HG02852 (cell line): ENCODE data around the gene CHPF2.
A peak's percentile ranks its signal among the peaks of the same experiment; 100 is the strongest.

ENCODE experiments used
- ATAC-seq: cut with Tn5 transposase; IDR thresholded peaks from one replicate; pipeline ENCODE4 v1.9.1; 2021; ENCODE audit warnings: mild to moderate bottlenecking, moderate library complexity; ENCODE audit not compliant: unreplicated experiment

Gene CHPF2, protein sequence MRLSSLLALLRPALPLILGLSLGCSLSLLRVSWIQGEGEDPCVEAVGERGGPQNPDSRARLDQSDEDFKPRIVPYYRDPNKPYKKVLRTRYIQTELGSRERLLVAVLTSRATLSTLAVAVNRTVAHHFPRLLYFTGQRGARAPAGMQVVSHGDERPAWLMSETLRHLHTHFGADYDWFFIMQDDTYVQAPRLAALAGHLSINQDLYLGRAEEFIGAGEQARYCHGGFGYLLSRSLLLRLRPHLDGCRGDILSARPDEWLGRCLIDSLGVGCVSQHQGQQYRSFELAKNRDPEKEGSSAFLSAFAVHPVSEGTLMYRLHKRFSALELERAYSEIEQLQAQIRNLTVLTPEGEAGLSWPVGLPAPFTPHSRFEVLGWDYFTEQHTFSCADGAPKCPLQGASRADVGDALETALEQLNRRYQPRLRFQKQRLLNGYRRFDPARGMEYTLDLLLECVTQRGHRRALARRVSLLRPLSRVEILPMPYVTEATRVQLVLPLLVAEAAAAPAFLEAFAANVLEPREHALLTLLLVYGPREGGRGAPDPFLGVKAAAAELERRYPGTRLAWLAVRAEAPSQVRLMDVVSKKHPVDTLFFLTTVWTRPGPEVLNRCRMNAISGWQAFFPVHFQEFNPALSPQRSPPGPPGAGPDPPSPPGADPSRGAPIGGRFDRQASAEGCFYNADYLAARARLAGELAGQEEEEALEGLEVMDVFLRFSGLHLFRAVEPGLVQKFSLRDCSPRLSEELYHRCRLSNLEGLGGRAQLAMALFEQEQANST

DNA sequence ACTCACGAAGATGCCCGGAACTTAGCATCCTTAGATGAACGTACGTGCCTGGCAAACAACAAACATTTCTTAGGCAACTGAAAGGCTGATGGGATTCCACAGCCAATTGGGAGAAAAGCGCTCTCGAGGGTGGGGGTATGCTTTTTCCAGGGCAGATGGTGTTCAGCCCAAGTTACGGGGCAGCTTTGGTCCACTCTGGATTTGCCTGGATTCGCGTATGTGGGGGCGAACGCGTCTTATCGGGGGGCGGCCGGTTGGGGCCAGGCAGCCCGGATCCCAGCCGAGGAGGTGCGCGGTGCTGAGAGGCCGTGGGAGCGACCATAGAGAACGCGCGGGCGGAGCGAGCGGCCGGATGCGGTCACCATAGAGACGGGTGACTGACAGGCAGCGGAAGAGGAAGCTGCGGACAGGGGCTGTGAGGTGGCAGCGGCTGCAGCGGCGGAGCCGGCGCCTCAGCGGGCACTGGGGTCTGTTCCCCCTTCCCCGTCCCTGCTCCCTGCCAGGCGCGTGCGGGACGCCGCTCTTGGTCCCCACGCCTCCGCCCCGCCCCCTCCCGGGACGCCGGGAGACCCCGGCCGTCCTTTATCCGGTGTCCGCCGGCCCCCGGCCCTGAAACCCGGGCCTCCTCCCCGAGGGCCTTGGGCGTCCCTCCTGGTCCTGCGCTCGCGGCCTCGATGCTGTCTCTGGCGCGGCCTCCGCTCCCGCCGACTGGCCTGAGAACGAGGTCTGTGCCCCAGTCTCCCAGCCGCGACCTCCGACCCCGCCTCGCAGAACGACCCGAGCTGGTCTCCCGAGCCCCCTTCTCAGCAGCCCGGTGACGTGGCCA is at the start of gene CHPF2:
TSS of gene CHPF2 (plus strand) at position 393 of the 826 bp plus-strand sequence. CDS start 1,529 bp downstream, outside the sequence.
- peak; percentile 96 for ATAC-seq

DNA sequence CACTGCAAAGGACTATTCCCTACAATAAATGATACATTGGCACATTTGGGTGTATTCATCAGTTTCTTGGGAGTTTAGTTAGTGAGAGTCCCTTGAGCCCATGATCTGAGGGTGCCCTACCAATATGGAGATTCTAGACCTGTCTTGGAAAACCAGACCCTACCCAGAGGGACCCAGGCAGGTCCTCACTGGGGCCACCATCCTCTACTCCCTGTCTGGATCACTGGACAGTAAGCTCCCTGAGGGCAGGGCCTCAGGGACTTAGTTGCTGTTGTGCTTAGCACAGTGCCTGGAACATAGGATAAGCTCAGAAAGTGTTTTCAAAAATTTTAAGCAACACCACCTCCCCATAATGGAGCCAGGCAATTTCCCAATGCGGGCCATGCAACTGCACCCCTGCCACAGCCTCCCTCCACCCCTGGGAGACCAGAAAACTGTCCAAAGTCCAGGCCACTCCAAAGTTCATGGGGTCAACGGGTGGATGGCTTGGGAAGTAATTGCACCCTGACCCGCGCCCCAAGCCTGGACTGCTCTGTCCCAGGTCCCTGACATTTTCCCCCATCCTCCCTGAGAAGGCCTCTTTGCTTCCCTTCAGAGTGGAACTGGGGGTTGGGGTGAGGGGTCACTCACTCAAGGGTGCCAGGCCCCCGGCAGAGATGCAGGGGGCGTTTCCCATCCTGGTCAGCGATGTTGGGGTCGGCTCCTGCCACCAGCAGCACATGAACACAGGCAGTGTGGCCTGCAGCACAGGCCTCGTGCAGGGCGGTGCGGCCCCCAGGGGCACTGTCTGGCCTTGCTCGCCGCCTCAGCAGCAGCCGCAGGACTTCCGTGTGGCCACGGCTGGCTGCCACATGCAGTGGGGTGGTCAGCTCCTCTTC is 46.3 kb upstream of the CHPF2 start:
- ATAC-seq = no peak

DNA sequence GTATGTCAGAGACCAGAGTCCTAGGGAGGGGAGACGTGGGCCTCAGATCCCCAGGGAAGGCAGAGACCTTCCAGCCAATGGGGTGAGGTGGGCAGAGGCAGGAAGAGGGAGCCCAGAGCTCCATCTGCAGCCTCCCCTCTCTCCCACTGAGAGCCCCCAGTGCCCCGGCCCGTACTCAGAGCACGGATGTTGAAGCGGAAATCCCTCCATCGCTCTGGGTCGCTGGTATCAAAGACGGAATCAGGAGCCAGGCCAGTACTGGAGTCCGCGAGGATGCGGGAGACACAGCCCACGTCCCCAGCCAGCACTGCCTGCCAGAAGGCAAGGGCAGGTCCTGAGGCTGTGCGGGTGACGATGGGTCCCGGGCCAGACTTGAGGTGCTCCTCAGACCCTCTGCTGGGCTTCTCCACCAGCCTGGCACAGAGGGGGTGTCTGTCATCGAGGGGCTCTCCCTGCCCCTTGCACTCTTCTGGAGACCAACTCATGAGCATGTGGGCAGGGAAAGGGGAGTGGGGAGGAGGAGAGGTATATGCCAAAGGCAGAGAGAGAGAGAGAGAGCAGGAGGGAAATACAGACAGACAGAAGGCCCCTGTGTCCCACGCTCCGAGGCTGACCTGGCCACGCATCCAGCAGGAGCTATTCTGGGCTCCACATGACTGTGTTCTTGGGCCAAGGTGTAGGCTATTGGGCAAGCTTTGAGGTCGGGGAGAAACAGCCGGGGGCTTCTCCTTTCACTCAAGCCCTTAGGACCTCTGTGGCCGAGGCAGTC is 45.5 kb upstream of the CHPF2 start, which contains the start of gene ASB10:
TSS of gene ASB10 (minus strand) at position 611 of the 769 bp plus-strand sequence. CDS start at position 491, 120 bp downstream.
- no peak for ATAC-seq

DNA sequence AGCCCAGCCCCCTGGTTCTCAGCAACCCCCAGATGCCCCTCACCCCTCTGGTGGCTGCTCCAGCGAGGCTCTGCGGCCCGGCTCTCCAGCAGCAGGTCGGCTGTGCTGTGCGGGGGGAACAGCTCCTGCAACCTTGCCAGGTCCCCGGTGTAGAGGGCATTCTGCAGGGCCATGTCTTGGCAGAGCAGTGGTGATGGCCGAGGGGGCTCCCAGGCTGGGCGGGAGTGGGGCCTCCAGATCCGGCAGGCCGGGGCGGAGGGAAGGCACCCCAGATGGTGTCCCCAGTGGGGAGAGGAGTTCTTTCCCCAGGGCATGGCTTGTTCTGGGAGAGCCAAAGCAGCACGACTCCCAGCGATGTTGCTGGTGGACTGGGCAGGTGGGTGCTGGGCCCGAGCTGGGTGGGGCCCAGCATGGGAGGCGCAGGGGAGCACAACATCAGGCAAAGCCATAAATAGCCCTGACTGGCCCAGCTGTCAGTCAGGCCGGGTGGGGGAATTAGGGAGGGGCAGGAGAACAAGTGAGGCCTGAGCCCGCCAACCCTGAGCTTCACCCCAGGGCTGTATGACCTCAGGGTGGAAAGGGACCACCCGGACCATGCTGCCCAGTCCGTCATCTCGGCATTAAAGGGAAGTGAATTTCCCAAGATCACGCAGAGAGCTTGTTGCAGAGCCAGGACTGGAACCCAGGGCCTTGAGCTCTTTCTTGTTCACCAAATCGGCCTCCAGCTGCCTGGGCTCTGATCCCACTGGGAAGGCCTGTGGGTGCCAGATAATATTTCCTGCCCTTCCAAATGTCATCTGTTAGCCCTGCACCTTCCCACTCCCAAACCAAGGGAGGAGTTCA is 44.7 kb upstream of the CHPF2 start:
- no peak for ATAC-seq

DNA sequence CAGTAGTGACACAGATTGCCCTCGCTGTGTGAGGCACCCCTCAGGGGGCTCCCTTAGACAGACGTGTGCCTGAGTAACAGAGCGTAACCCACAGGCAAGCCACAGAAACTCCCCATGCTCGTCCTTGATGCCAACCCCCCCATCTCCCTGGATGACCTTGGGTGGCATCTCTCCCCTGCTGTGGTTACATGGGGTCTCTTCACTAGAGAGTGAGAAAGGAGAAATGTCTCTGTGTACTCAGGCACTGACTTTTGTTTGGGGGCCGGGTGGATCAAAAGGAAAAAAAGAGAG is 44.1 kb upstream of the CHPF2 start:
- ATAC-seq = no peak

DNA sequence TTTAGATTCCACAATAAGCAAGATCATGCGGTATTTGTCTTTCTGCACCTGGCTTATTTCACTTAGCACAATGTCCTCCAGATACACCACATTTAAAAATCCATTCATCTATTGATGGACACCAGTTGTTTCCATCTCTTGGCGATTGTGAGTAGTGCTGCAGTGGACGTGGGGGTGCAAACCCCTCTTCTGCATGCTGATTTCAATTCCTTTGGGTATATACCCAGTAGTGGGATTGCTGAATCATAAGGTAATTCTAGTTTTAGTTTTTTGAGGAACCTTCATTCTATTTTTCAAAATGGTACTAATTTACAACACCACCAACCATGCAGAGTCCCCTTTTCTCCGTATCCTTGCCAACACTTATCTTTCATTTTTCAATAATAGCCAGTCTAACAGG is 43.2 kb upstream of the CHPF2 start:
- no peak for ATAC-seq

DNA sequence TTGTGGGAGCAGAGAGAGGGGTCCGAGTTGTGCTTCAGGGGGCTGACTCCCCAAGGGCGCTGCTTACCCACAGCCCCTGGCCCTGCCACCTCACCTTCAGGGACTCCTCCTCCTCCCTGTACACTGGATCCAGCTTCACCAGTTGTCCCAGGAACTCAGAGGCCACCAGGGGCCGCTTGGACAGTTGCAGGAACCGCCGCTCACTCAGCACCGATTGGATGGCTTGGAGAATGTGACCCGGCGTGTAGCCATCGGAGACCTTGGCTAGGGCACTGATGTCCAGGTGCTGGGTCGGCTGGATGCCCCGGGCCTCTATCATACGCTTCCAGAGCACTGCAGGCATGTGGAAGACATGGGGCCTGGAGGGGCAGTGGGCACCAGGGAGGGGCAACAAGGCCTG is 40.7 kb upstream of the CHPF2 start:
- no peak for ATAC-seq

DNA sequence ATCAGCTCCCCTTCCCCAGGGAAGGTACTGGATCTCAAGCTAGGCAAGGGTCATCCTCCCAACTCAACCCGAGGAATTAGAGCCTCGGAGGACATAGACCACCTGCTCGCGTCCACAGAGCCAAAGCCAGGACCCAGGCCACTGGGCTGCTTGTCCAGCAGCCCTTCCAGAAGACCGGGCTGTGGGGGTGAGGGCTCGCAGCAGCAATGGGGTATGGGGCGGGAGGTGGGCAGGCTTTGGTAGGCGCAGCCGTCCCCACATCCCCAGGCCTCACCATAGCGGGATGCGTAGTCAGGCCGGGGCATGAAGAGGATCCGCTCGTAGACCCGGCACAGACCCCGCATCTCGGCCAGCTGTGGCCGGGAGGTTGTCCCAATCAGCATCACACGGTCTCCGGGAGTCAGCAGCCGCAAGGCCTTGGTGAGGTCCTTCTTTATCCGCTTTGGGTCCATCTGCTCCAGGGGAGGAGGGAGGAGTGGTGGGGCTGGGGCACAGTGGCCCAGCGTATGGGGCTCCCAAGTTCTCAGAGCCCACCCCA is 40.2 kb upstream of the CHPF2 start:
- ATAC-seq = no peak

DNA sequence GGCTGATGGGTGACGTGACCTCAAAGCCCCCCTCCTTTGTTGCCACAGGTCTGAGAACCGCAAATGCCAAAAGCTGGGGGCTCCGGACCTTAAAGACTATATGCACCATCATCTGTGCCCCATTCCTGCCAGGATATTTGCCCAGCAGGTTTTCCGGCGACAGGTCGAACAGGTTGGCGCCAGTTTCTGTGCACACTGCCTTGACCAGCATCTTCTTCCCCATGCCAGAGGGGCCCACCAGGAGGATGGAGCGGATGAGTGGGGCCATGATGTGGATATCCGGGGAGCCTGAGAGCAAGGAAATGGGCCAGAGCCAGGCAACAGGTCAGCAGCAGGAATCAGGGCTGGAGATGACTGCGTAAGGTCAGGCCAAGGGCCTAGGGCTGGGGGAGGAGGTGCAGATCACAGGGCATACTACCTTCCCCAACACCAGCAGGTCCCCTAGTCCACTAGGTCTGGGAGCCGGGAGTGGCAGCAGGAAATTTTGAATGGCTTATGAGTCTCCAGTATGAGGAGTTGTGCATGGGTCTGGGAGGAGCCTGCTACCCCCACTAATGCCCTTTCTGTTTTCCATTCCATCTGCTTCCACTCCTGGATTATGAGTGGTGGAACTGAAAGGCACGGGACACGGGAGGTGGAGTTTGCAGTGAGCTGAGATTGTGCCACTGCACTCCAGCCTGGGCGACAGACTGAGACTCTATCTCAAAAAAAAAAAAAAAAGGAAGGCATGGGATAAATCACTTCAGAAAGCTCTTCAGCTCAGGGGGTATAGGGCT is 38.9 kb upstream of the CHPF2 start:
- no peak for ATAC-seq

DNA sequence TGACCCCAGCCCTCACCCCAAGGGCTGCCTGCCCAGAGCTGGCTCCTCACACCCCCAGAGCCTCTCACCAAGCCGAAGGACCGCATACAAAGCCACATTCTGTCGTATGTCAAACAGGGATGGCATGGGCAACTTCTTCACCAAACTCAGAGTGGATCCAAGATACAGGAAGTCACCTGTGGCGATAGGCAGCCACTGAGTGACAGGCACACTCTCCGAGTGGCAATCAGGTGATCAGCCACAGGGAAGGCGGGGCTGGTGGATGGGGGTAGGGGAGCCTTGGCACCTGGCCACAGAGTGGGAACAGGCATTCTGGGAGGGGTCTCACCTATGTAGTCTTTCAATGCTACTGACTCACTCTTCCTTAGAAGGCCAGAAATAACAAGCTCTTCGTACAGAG is 38.1 kb upstream of the CHPF2 start:
- no peak for ATAC-seq

DNA sequence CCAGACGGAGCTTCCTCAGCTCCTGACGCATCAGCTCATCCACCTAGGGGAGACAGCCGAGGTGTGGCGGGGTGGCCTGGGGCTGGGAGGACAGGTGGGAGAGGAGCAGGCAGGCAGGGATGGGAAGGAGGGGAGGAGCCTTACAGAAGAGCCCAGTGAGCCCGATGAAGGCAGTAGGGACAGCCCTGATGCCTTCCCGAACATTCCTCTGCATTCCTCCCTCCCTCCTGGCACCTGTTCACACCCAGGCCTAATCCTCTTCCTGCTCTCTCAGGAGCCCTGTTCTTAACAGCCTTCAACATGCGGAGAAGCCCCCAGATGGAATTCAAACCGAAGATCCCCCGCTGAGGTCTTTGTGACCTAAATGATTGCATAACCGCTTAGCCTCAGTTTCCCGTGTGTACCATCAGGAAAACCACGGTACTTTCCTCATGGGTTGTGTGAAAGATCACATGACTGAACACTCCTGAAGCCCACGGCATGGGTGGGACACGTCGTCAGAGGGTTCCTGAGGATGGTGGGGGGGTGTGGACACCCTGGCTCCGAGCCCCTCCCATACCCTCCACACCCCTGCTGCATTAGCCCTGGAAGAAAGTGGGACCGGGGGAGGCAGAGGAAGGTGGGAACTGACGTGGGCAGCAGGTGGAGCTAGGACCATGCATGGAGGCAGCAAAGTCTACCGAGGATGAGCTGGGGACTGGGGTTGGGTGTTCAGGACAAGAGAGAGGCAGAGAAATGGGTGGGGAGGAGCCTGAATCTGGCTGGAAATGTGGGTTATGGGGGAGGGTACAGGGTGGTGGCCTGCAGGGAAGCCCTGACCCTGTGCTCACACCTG is 36.5 kb upstream of the CHPF2 start:
- ATAC-seq = no peak

DNA sequence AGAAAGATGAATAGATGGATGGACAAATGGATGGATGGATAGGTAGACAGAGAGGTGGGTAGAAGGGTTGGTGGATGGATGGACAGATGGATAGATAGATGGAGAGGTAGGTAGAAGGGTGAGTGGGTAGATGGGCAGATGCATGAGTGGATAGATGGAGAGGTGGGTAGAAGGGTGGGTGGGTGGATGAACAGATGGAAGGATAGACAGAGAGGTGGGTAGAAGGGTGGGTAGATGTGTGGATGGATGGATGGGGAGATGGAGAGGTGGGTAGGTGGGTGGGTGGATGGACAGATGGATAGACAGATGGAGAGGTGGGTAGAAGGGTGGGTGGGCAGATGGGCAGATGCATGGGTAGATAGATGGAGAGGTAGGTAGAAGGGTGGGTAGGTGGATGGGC is 34.4 kb upstream of the CHPF2 start:
- ATAC-seq = no peak

DNA sequence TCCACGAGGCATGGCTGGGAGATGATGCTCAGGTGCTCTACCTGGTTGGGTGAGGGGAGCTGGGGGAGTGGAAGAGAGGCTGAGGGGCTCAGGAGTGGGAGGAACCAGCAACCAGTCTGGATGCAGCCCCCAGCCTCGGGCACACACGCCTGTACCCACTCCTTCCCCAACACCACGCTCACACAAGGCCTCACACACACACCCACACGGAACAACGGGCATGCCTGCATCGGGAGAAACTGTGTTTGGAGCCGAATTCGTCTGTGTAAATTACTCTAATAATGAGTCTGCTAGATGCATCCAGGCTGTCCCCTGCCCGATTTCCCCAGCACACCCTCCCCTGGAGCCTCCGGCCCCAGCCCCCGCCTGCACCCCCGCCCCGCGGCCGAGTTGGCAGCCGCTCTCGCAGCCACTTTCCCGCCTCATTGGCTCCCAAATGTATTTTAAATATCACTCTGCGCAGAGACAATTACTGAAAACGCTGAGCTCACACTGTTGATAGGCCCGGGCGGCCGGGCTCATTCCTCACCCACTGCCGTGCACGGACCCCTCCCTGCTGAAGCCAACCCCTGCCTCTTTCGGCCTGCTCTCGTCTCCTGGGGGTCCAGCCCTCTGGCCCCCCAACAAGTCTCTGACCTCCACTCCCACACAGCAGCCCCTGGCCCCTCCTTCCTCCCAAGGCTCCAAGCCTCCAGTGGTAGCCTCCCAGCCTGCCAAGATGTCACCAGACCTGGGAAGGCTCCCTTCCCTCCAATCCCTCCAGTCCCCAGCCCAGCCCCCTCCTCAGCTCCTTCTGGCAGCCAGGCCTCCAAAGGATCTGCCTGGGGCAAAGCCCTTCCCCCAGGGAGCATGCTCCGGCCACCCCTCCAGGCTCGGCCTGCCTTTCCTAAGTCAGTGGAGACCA is 33.1 kb upstream of the CHPF2 start:
- ATAC-seq = no peak

DNA sequence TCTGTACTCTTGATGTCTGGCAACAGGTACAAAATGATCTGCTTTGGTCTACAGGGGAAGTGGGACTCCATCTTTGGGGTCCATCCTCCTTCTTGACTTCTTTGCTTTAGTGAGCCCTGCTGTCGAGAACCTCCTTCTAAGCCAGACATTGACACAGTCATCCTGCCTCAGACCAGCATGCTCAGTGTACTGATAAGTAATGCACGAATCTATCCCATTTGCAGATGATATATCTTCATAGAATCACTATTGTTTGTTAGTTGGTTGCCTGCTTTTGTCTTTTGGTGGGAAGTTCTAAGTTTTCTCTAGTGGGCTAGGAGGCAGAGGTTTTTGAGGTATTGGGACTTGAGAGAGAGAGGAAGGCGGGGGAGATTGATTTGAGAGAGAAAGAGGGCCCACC is 30.9 kb upstream of the CHPF2 start:
- no peak for ATAC-seq

DNA sequence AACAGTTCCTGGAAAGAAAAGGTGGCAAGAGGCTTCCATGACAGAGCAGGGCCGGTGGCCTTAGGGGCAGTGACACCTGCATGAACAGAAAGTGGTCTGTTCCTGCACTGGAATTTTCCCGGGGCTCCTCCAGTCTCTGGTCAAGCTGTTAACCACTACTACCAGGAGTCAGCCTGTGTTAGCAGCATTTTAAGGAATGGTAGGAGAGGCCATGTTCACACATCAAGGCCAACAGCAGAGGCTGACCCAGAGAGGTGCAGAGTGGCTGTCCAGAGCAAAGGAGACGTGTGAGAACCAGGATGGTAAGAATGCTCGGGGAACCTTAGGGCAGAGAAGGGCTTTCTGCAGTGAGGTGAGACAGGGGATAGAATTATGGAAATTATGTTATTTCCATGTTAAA is 30.5 kb upstream of the CHPF2 start:
- ATAC-seq = no peak

DNA sequence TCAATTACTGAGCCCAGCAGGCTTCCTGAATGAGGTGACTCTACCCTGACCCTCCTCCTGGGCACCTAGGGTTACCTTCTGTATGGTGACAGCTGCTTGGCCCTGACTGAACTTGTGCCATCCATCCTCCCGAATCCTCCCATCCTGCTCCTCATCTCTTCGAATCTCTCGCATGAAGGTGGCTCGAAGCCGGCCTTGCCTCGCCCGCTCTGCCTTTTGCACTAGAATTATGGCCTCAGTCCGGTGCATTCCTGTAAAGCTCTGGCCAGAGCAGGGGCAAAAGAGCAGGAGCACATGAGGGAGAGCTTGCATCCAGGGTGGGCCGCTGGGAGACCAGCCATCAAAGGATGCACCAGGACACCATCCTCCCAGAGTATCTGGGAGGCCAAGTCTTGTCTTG is 29.4 kb upstream of the CHPF2 start:
- ATAC-seq = no peak
